ENCODE results near the gene SCFD2.

DNA sequence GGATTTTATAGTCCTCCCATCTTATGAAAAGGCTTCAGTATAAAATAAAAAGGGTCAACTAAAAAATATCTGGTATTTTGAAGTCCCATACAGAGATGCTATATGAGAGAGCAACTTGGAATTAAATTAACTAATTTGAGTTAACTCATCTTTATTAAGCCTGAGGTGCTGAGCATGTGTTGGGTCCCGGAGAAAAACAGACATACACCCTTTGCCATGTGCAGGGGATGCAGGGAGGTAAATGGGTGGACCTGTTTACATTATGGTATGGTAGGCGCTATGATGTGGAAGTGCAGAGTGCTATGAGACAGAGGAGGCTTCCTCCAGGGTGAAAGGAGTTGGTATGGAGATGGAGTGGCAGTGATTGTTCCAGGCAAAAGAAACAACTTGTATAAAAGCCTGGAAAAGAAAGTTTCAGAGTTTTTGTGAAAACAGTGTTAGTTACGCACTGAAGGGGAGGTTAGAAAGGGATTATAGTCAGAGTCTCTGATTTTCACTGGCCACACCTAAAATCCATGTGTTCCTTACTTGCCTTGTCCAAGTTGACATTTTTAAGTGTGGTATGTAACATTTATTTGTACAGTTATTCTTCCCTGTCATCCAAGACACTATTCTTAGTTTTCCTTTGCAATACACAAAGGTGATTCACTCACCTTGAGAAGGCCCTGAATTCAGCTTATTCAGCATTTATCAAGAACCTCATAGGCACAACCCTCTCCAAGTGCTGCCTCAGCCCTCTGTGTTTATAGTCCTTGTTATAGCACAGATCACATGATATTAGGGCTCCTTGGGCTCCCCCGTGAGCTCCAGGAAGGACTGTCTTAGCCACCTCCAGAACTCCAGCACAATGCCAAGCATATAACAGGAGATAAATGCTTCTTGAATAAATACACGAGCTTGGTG lies 351.7 kb downstream of the SCFD2 start:
- TF ChIP-seq TAF1 (conservative IDR thresholded peaks at IDR 0.05) (no peak), YY1 (IDR thresholded peaks at IDR 0.05) (no peak), FOXA2 (IDR thresholded peaks at IDR 0.05) (no peak), SP1 (IDR thresholded peaks at IDR 0.05) (no peak), RAD21 (IDR thresholded peaks at IDR 0.05) (no peak), EGR1 (IDR thresholded peaks at IDR 0.05; ENCODE audit: low read depth in 2 of 2) (no peak)
- TF ChIP-seq, protein P1, sequence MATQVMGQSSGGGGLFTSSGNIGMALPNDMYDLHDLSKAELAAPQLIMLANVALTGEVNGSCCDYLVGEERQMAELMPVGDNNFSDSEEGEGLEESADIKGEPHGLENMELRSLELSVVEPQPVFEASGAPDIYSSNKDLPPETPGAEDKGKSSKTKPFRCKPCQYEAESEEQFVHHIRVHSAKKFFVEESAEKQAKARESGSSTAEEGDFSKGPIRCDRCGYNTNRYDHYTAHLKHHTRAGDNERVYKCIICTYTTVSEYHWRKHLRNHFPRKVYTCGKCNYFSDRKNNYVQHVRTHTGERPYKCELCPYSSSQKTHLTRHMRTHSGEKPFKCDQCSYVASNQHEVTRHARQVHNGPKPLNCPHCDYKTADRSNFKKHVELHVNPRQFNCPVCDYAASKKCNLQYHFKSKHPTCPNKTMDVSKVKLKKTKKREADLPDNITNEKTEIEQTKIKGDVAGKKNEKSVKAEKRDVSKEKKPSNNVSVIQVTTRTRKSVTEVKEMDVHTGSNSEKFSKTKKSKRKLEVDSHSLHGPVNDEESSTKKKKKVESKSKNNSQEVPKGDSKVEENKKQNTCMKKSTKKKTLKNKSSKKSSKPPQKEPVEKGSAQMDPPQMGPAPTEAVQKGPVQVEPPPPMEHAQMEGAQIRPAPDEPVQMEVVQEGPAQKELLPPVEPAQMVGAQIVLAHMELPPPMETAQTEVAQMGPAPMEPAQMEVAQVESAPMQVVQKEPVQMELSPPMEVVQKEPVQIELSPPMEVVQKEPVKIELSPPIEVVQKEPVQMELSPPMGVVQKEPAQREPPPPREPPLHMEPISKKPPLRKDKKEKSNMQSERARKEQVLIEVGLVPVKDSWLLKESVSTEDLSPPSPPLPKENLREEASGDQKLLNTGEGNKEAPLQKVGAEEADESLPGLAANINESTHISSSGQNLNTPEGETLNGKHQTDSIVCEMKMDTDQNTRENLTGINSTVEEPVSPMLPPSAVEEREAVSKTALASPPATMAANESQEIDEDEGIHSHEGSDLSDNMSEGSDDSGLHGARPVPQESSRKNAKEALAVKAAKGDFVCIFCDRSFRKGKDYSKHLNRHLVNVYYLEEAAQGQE (IDR thresholded peaks at IDR 0.05): no peak
- TF ChIP-seq, protein P2, sequence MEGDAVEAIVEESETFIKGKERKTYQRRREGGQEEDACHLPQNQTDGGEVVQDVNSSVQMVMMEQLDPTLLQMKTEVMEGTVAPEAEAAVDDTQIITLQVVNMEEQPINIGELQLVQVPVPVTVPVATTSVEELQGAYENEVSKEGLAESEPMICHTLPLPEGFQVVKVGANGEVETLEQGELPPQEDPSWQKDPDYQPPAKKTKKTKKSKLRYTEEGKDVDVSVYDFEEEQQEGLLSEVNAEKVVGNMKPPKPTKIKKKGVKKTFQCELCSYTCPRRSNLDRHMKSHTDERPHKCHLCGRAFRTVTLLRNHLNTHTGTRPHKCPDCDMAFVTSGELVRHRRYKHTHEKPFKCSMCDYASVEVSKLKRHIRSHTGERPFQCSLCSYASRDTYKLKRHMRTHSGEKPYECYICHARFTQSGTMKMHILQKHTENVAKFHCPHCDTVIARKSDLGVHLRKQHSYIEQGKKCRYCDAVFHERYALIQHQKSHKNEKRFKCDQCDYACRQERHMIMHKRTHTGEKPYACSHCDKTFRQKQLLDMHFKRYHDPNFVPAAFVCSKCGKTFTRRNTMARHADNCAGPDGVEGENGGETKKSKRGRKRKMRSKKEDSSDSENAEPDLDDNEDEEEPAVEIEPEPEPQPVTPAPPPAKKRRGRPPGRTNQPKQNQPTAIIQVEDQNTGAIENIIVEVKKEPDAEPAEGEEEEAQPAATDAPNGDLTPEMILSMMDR (IDR thresholded peaks at IDR 0.05; ENCODE audit: low read depth, low read length, missing input control): no peak
- TF ChIP-seq, protein P3, sequence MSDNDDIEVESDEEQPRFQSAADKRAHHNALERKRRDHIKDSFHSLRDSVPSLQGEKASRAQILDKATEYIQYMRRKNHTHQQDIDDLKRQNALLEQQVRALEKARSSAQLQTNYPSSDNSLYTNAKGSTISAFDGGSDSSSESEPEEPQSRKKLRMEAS (IDR thresholded peaks at IDR 0.05): no peak
